Heart left ventricle (tissue), 13 donors: ENCODE data around the gene EIF4E1B.

ENCODE experiments used
- POLR2A ChIP-seq, 2 donors: fragments of 450-650 bp; IDR thresholded peaks; one replicate each; pipeline ENCODE4 v1.6.1; 2017; ENCODE audit warnings: antibody characterized with exemption in 2 of 2, mild to moderate bottlenecking in 2 of 2, moderate library complexity in 2 of 2
- TF ChIP-seq, protein P1 (sequence below), 12 donors: fragments of 200-600 bp; sonication (generic) in 4 of 12; IDR thresholded peaks; one replicate each; pipeline versions ENCODE4 v1.5.0 to v1.8.0; 2018 to 2022; ENCODE audit warnings: antibody characterized with exemption in 12 of 12, mild to moderate bottlenecking in 5 of 12
- donor health status: ischemic (EF 13 %, LVEDD 7.1; RV severe dilation, severe dysfunction).
- donor health status: DM: no; HTN: yes; CAD: no.
- donor health status: DM: no; HTN: no; CAD: no.
- donor health status: ischemic (EF 25% LVEDD 6.9; RV normal size, moderate dysfunction).
- donor health status: ischemic (EF 25% LVEDD 5.7; RV mildly dilated, moderate dysfunction).
- donor health status: ischemic (EF 35%, LVEDD 5.7; RV mildly dilated, moderate dysfunction).
- donor health status: nonischemic (EF 11% LVEDD 7.7; RV severe dilation, severe dysfunction).
- donor health status: DM: yes; HTN: yes; CAD: no.
- donor health status: PGD.
- donor health status: ischemic (EF 29% LVEDD 5.4; RV normal size, mild dysfunction).
- donor health status: nonischemic (EF 23%, LVEDD 6.1; RV moderate dilation, normal function).

DNA sequence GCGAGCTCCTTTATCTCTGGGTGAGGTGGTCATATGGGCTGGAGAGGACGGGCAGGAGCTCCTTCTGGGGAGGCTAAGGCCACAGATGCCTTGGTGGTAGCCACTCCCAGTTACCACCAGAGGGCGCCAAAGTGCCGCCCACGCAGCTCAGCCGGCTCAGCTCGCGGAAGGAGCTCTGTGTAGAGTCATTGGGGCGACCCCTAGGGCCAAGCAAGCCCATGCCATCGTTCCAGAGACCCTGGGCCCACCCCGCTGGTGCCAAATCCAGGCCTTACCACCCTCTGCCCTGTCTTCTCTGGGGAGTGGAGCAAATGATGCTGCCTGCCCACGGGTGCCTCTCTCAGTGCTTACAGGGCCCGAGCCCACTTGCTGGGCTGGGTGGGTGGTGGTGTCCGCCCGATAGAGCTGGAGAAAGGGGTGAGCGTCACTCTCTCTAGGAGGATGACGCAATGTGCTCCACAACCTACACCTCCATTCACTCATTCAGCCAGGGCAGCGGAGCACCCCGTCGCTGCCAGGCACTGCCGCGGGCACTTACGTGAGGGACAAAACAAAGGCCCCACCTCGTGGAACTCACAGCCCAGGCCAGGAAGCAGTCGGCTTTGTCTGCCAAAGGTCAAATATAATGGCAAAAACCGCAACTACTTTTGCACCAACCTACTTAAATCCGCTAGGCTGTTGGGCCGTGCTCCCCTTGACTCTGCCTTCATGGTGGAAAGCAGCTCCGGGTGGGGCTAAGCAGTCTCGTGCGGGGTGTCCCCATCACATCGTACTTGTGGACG, 30.6 kb downstream of the EIF4E1B start:
- TF ChIP-seq, protein P1, sequence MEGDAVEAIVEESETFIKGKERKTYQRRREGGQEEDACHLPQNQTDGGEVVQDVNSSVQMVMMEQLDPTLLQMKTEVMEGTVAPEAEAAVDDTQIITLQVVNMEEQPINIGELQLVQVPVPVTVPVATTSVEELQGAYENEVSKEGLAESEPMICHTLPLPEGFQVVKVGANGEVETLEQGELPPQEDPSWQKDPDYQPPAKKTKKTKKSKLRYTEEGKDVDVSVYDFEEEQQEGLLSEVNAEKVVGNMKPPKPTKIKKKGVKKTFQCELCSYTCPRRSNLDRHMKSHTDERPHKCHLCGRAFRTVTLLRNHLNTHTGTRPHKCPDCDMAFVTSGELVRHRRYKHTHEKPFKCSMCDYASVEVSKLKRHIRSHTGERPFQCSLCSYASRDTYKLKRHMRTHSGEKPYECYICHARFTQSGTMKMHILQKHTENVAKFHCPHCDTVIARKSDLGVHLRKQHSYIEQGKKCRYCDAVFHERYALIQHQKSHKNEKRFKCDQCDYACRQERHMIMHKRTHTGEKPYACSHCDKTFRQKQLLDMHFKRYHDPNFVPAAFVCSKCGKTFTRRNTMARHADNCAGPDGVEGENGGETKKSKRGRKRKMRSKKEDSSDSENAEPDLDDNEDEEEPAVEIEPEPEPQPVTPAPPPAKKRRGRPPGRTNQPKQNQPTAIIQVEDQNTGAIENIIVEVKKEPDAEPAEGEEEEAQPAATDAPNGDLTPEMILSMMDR (IDR thresholded peaks at IDR 0.05), result peak; percentile 85 to 100 (median 97)
- no peak for TF ChIP-seq POLR2A (IDR thresholded peaks at IDR 0.05)
